B cell (primary cell): ENCODE measurements around the gene AP4E1.

Source experiments
- EZH2 ChIP-seq: IDR thresholded peaks from 2 replicates; pipeline ENCODE4 v1.6.1; 2012; ENCODE audit warnings: borderline replicate concordance, low read depth, mild to moderate bottlenecking, moderate library complexity, low read length; ENCODE audit not compliant: insufficient read depth, poor library complexity, severe bottlenecking
- TF ChIP-seq, protein P1 (sequence below): fragments of 200-600 bp; IDR thresholded peaks from one replicate; pipeline ENCODE4 v1.8.0; 2022; ENCODE audit warnings: antibody characterized with exemption, mild to moderate bottlenecking

DNA sequence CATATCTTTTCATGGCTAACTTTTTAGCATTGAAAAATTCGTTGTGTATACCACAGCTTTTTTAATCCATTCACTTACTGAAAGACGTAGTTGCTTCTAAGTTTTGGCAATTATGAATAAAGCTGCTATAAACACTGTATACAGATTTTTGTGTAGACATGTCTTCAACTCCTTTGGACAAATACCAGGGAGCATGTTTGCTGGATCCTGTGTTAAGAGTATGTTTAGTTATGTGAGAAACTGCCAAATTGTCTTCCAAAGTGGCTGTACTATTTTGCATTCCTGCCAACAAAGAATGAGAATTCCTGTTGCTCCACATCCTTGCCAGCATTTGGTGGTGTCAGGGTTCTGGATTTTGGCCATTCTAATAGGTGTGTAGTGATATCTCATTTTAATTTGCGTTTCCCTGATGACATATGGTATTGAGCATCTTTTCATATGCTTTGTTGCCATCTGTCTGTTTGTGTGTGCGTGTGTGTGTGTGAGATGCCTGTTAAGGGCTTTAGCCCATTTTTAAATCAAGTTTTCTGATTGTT lies 98.7 kb downstream of the AP4E1 start:
- TF ChIP-seq EZH2 = no peak
- TF ChIP-seq, protein P1, sequence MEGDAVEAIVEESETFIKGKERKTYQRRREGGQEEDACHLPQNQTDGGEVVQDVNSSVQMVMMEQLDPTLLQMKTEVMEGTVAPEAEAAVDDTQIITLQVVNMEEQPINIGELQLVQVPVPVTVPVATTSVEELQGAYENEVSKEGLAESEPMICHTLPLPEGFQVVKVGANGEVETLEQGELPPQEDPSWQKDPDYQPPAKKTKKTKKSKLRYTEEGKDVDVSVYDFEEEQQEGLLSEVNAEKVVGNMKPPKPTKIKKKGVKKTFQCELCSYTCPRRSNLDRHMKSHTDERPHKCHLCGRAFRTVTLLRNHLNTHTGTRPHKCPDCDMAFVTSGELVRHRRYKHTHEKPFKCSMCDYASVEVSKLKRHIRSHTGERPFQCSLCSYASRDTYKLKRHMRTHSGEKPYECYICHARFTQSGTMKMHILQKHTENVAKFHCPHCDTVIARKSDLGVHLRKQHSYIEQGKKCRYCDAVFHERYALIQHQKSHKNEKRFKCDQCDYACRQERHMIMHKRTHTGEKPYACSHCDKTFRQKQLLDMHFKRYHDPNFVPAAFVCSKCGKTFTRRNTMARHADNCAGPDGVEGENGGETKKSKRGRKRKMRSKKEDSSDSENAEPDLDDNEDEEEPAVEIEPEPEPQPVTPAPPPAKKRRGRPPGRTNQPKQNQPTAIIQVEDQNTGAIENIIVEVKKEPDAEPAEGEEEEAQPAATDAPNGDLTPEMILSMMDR = no peak
